ENCODE data around the gene PLSCR3.

PLSCR3 gene

DNA sequence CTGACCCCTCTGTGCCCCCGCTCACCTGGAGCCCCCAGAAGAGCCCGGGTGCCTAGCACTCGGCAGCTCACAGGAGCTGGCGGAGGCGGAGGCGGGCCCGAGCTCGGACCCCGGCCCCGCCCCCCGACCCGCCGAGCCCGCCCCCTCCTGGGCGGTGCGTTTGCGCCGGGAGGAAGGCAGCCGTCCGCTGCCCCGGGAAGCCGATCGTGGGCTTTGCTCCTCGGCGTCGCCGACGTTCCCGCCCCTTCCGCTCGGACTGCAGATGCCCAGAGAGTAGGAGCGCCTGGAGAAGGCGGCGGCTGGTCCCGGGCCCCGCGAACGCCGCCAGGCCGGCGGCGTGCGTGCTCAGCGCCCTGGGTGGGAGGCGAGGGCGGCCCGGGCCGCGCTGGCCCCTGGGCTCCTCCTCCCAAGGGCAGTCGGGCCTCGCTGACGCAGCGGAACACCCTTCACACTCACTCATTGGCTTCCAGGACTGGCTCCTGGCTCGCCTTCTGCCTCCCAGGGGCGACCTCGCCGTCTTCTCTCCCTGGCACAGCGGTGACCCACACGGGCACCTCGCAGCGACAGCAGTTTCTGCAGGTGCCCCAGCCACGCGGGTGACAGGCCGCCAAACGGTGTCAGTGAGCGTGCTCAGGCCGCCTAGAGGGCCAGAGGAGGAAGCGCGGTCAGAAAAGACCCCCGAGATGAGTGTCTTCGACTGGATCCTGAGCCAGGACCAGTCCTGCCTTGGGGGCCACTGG is at the start of gene PLSCR3:
TSS of gene PLSCR3 (minus strand) at position 74 of the 740 bp plus-strand sequence. CDS start 415 bp downstream, outside the sequence.
- peak; percentile 84 for DNase-seq

DNA sequence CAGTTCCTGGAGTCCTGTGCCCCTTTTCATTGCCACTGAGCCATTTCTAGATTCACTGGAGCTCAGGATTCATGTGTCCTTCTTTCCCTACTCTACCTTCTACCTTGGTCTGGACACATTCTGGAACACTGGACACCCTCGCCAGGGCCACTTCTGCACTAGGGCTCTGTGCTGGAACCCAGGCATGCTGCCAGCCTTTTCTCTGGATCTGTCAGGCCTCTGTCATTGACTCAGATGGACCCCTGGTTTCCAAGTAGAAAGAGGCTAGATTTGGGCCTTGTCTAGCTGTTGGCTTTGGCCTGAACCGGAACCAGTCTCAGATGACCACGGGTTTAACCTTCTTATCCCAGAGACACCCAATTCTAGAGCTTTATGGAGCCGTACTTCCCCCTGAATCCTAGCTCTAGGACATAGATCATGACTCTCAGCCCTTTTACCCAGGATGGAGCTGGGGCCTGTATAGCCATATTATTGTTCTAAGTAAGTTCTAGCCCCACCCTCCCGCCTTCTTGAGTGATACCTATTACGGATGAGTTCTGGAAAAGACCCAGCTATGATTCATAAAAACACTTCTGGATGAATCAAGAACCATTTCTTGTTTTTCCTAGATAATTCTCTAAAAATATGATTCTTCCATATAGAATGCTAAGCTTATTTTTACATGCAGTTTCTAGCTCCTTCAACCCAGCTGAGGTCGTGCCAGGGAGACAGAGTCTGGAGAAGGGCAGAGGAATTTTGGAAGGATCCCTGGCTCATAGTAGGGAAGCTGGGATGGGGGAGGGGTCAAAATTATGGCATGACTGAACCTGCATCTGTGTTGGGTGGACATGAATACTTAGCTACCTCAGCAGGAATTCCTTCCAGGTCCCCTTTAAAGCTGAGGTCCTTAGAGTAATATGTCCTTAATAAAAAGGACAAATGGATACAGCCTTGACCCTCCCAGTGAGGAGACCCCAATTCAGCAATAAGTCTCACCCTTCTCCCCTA is 49.5 kb upstream of the PLSCR3 start:
- no peak for DNase-seq

DNA sequence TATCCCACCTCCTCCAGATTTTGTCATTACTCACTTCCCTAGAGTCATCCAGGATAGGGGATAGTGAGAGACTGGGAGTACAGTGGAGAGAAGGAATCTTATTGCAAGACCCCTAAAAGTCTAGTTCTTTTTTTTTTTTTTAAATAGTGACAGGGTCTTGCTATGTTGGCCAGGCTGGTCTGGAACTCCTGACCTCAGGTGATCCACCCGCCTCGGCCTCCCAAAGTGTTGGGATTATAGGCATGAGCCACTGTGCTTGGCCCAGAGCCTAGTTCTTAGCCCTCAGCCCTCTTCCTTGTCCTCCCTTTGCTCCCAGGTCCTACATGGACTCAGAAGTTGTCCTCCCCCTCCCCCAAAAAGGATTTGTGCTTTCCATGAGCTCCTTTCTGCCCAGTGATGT is 47.8 kb upstream of the PLSCR3 start:
- DNase-seq = no peak

GRCh38 chr17:7441266-7441665 is 46.9 kb upstream of the PLSCR3 start:
- no peak for DNase-seq

DNA sequence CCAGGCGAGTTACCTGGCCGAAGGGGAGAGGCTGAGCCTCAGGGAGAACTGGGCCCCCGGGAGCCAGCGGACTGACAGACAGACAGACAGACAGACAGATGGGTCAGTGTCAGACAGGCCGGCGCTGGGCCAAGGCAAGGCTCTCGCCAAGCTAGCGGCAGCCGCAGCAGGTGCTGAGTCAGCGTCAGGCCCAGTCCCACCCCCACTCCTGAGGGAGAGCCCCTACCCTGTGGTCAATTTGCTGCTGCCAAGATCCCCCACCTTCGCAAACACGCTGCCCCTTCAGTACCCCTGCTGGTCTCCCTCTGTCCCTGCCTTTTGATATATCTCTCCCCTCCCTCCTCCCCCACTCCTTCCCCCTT is 46.5 kb upstream of the PLSCR3 start:
- DNase-seq = no peak

- DNase-seq = peak; percentile 32
Observed at GRCh38 chr17:7440113-7440833, 45.9 kb upstream of the PLSCR3 start.

GRCh38 chr17:7439462-7440112 is 45.3 kb upstream of the PLSCR3 start, which contains the start of gene FGF11:
FGF11 (plus strand) TSS chr17:7439512; CDS start chr17:7439621, 109 bp downstream.
- DNase-seq = no peak

DNA sequence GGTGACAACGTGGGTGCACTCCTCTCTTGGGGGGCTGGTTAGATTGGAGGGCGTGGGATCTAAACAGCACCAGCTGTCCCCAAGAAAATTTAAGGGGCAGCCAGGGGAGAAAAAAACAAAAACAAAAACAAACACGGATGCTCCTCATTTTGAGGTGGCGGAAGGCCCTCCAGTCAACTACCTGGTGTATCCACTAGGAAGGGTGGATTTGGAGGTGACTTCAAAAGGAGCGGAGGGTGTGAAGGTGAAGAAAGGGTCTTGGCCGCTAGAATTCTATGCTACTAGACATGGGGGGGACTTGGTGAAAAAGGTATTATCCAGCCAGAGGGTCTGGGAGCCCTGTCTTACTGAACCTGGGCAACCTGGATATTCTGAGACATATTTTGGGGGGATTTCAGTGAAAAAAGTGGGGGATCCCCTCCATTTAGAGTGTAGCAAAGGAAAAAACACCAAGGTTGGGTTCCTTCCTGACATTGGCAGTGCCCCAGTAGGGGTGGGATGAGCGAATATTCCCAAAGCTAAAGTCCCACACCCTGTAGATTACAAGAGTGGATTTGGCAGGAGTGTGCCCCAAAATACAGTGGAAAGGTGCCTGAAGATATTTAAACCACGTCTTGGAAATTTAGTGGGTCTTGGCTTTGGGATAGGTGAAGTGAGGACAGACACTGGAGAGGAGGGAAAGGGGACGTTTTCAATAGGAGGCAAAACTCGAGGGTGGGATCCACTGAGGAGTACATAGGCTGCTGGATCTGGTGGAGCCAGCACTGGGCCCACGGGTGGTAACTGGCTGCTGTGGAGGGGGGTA is 44.5 kb upstream of the PLSCR3 start:
- DNase-seq = no peak

GRCh38 chr17:7437950-7438614 is 43.8 kb upstream of the PLSCR3 start:
- DNase-seq = peak; percentile 73

DNA sequence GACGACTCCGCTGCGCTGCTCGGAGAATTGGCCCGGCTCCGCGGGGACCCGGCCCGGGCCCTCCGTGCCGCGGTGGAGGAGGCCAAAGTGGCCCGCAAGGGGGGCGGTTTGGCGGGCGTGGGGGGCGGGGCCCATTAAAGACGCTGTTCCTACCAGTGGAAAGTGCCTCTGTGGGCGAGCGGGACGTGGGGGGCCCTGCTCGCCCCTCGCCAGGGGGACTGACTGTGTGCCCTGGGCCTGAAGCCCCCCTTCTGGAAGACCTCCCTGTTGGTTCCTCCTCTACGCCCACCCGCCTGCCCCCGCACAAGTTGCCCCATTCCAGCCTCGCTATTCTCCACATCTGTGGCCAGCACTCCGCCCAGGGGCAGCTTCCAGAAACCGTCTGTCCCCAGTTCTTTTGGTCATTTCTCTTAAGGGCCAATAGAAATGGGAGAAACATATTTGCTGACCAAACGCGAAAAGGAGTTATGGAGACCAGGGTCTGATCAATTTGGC is 43.1 kb upstream of the PLSCR3 start:
- no peak for DNase-seq

DNA sequence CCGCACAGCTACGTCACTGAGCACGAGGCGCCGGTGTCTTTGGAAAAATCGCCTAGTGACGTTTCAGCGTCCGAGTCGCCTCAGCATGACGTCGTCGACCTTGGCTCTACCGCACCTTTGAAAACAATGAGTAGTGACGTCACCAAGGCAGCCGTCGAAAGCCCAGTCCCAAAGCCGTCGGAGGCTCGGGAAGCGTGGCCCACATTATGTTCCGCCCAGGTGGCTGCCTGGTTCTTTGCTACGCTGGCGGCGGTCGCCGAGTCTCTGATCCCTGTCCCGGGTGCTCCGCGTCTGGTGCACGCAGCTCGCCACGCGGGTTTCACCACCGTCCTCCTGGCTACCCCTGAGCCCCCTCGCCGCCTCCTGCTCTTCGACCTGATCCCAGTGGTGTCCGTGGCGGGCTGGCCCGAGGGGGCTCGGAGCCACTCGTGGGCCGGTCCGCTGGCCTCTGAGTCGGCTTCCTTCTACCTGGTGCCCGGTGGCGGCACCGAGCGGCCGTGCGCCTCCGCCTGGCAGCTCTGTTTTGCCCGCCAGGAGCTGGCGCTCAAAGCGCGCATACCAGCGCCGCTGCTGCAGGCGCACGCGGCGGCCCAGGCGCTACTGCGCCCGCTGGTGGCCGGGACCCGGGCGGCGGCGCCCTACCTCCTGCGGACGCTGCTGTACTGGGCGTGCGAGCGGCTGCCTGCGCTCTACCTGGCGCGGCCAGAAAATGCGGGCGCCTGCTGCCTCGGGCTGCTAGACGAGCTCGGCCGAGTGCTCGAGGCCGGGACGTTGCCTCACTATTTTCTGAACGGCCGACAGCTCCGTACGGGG is 42.4 kb upstream of the PLSCR3 start:
- peak; percentile 83 for DNase-seq

GRCh38 chr17:7435676-7436555 is 41.6 kb upstream of the PLSCR3 start:
- peak; percentile 57 for DNase-seq

DNA sequence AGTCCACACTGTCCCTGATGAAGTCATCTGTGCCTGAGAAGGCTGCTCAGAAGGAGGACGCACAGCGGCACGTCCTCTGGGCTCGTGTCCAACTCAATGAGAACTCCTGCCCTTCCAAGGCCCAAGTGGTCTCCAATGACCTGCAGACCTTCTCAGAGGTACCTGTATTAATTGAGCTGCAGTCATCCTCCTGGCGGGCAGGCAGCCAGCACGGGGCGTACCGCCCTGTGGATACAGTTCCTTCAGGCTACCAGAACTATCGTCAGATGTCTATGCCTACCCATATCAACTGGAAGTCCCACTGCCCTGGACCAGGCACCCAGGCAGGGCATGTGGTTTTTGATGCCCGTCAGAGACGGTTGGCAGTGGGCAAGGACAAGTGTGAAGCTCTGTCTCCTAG is 38.0 kb upstream of the PLSCR3 start:
- DNase-seq = no peak

DNA sequence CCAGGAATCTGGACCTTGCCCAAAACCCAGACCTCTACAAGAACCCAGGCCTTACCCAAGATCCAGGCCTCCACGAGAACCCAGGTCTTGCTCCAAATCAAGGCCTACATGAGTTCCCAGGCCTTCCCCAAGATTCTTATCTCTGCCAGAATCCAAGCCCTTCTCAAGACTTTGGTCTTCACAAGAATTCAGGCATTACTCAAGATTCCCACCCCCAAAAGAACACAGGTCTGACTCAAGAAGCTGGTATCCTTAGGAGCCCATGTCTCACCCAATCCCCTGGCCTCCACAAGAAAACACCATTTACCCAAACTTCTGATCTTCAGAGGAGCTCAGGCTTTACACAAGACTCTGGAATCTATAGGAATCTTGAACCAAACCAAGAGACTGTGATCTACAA is 36.9 kb upstream of the PLSCR3 start:
- DNase-seq = no peak

- DNase-seq = no peak
Observed at GRCh38 chr17:7429722-7430121, 35.4 kb upstream of the PLSCR3 start.

DNA sequence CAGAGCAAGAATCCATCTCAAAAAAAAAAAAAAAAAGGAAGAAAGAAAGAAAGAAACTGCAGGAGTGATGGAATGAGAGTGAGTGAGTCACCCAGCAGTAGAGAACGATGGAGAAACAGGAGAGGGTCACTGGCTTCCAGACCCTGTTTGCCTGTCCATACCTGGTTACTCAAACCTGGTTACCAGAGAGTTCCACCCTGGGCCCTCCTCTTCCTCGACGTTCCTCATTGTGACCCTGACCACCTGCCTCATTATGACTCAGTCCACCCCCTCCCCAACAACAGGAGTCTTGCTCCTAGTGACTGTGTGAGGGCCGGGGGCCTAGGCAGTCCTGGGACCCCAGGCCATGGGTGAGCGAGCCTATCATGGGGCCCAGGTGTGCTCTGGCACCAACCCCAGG is 34.2 kb upstream of the PLSCR3 start, which contains the start of gene SPEM3:
TSS of gene SPEM3 (plus strand) at position 301 of the 400 bp plus-strand sequence. CDS start at position 347, 46 bp downstream.
- no peak for DNase-seq

- no peak for DNase-seq
Observed at GRCh38 chr17:7427549-7427948, 33.2 kb upstream of the PLSCR3 start.

GRCh38 chr17:7426896-7427489 is 32.7 kb upstream of the PLSCR3 start:
- no peak for DNase-seq
